H1 (cell line): Measurements from ENCODE around the gene CLCA1. TPM values are rescaled to one million over a fixed set of nuclear protein-coding genes. Genes with fewer than 3 reads are reported as not detected.

Source experiments
- JUND ChIP-seq: IDR thresholded peaks from 2 replicates; pipeline ENCODE4 v1.6.1; 2011; ENCODE audit warnings: mild to moderate bottlenecking, improper control_type of control experiment, low read length
- KDM1A ChIP-seq: fragments of 200-600, 300-600 bp; sonication (generic); IDR thresholded peaks from 2 replicates; pipeline ENCODE4 v1.7.1; 2016; ENCODE audit warnings: mild to moderate bottlenecking, low read length, borderline replicate concordance
- PHF8 ChIP-seq: fragments of 200-600 bp; sonication (generic); conservative IDR thresholded peaks from 2 replicates; pipeline ENCODE4 v1.7.1; 2012; ENCODE audit warnings: low read depth, mild to moderate bottlenecking, inconsistent platforms, low read length, moderate library complexity
- RBBP5 ChIP-seq: IDR thresholded peaks from 2 replicates; pipeline ENCODE4 v1.7.1; 2012; ENCODE audit warnings: low read depth, mild to moderate bottlenecking, inconsistent platforms, low read length, moderate library complexity, borderline replicate concordance
- TAF1 ChIP-seq: IDR thresholded peaks from 2 replicates; pipeline ENCODE4 v1.6.1; 2011; ENCODE audit warnings: mild to moderate bottlenecking, low read depth, low read length
- TCF12 ChIP-seq: IDR thresholded peaks from 2 replicates; pipeline ENCODE4 v1.6.1; 2011; ENCODE audit warnings: low read depth, mild to moderate bottlenecking, low read length
- polyA plus RNA-seq, 7 experiments: library from polyadenylated mRNA; depleted of rRNA in 3 of 7; stranded (reverse) in 5 of 7; unstranded in 2 of 7; fragments of >200 nt in 5 of 7; fragments of 200-250 nt in 2 of 7; gene quantifications; 1 replicate in 5 of 7; 2 replicates in 1 of 7; 4 replicates in 1 of 7; pipeline versions ENCODE4 v1.2.1 to v1.2.3, GENCODE V29; 2011 to 2013; ENCODE audit warnings: missing spikeins in 2 of 7, mixed read lengths in 2 of 7
- total RNA-seq: library from RNA; stranded (reverse); fragmentation: NEBNext Ultra II Directional; extraction: Animal tissue kit (Norgen Biotek cat#: 25700); gene quantifications from 2 replicates; pipeline ENCODE4 v1.2.1, GENCODE V29; 2021
- TF ChIP-seq, protein P1 (sequence below), 3 experiments: IDR thresholded peaks; 1 replicate in 2 of 3; 2 replicates in 1 of 3; pipeline versions ENCODE4 v1.5.1 to v1.6.1; 2011; ENCODE audit warnings: low read length in 3 of 3, mild to moderate bottlenecking in 3 of 3, inconsistent platforms in 2 of 3, low read depth in 1 of 3, moderate library complexity in 1 of 3; ENCODE audit not compliant: insufficient read depth in 1 of 3; ENCODE audit errors: control extremely low read depth in 1 of 3

Gene CLCA1
- total and polyA plus RNA-seq, 2 of the 8 experiments (the other 6 are each of a cell fraction or from before 2014, with no cell fraction given): not detected

DNA sequence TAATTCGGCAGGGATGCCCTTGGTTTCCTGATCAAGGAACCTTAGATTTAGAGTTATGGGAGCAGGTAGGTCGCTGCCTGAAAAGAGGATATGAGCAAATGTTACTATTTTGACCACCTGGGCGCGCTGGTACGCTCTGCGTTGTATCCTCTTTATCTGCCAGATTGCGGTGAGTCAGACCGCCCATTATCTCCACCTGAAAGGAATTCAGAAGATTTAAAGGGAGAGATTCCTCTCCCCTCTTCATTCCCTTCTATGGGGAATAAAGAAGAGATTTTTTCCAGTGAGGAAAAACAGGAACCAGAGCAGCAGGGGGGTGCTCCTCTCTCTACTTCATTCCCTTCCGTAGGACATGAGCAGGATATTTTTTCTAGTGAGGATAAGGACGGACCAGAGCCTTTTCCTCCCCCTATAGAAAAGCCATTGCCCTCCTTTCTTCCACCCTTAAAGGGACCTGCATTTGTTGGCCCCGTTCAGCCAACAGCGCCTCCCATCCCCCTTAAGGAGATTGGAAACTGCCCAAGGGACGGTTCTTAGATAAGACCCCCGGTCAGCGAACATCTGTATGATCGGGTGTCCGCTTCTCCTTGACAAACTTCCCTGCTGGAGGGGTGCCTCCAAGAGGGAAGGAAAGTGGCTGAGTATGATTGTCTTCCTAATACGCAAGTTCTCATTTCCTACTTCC lies 34.1 kb downstream of the CLCA1 start (continued):
- TF ChIP-seq KDM1A (no peak), TAF1 (no peak; the same call in 1 of the 2 replicates), JUND (peak; percentile 92), RBBP5 (peak; percentile 49; the same call in 1 of the 2 replicates), TCF12 (0 out of 2 replicates have a peak, but pooled peaks have one; percentile 11), PHF8 (no peak)
- TF ChIP-seq, protein P1, sequence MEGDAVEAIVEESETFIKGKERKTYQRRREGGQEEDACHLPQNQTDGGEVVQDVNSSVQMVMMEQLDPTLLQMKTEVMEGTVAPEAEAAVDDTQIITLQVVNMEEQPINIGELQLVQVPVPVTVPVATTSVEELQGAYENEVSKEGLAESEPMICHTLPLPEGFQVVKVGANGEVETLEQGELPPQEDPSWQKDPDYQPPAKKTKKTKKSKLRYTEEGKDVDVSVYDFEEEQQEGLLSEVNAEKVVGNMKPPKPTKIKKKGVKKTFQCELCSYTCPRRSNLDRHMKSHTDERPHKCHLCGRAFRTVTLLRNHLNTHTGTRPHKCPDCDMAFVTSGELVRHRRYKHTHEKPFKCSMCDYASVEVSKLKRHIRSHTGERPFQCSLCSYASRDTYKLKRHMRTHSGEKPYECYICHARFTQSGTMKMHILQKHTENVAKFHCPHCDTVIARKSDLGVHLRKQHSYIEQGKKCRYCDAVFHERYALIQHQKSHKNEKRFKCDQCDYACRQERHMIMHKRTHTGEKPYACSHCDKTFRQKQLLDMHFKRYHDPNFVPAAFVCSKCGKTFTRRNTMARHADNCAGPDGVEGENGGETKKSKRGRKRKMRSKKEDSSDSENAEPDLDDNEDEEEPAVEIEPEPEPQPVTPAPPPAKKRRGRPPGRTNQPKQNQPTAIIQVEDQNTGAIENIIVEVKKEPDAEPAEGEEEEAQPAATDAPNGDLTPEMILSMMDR (IDR thresholded peaks at IDR 0.05; ENCODE audit: control extremely low read depth in 1 of 3, insufficient read depth in 1 of 3, low read depth in 1 of 3, low read length in 3 of 3): peak in 2 of 3 experiments; percentile 30 to 45; a peak in 3 of 4 replicates
